Keratinocyte (primary cell): ENCODE measurements around the gene SAMD4A. TPM values are rescaled to one million over a fixed set of nuclear protein-coding genes. Genes with fewer than 3 reads are reported as not detected.

ENCODE experiments used
- DNase-seq: peaks from one replicate; pipeline ENCODE4 v3.0.0-alpha.2; 2011; ENCODE audit warnings: low read depth, missing footprints, low spot score
- FAIRE-seq: peaks from 2 replicates; lab custom pipeline; 2011; peaks lifted over from hg19 to GRCh38; lab: Jason Lieb, UNC
- H2AFZ ChIP-seq: 2 replicates; pipeline ENCODE4 v1.6.0; 2012; ENCODE audit warnings: low read length, control low read depth, inconsistent platforms; ENCODE audit not compliant: control insufficient read depth
- H3K27ac ChIP-seq: 2 replicates; pipeline ENCODE4 v1.5.1; 2011; ENCODE audit warnings: low read length; ENCODE audit not compliant: control insufficient read depth, insufficient read depth
- H3K27me3 ChIP-seq: 3 replicates; pipeline ENCODE4 v1.6.0; 2011; ENCODE audit warnings: low read length; ENCODE audit not compliant: control insufficient read depth, insufficient read depth; ENCODE audit errors: extremely low read depth
- H3K36me3 ChIP-seq, 2 experiments: 2 replicates in 1 of 2; 3 replicates in 1 of 2; pipeline ENCODE4 v1.5.1; 2011; ENCODE audit warnings: low read length in 2 of 2, mild to moderate bottlenecking in 1 of 2; ENCODE audit not compliant: control insufficient read depth in 2 of 2, insufficient read depth in 2 of 2; ENCODE audit errors: extremely low read depth in 1 of 2
- H3K4me1 ChIP-seq: 3 replicates; pipeline ENCODE4 v1.5.1; 2011; ENCODE audit warnings: low read length; ENCODE audit not compliant: control insufficient read depth, insufficient read depth; ENCODE audit errors: extremely low read depth
- H3K4me2 ChIP-seq: 3 replicates; pipeline ENCODE4 v1.6.0; 2011; ENCODE audit warnings: low read depth, low read length; ENCODE audit not compliant: control insufficient read depth, insufficient read depth; ENCODE audit errors: extremely low read depth
- H3K4me3 ChIP-seq, 3 experiments: fragments of 200-600 bp in 1 of 3; sonication (generic) in 1 of 3; 2 replicates in 2 of 3; 3 replicates in 1 of 3; pipeline ENCODE4 v1.5.1; 2011 to 2016; ENCODE audit warnings: low read length in 3 of 3, mild to moderate bottlenecking in 3 of 3, control low read depth in 2 of 3, inconsistent platforms in 1 of 3, low read depth in 1 of 3, mixed read lengths in 1 of 3, mixed run types in 1 of 3, moderate library complexity in 1 of 3; ENCODE audit not compliant: control insufficient read depth in 2 of 3, insufficient read depth in 2 of 3; ENCODE audit errors: extremely low read depth in 1 of 3
- H3K79me2 ChIP-seq: 2 replicates; pipeline ENCODE4 v1.6.0; 2012; ENCODE audit warnings: low read length; ENCODE audit not compliant: control insufficient read depth, insufficient read depth
- H3K9ac ChIP-seq: 3 replicates; pipeline ENCODE4 v1.6.0; 2011; ENCODE audit warnings: low read length; ENCODE audit not compliant: control insufficient read depth, insufficient read depth; ENCODE audit errors: extremely low read depth
- H3K9me1 ChIP-seq: 3 replicates; pipeline ENCODE4 v1.6.0; 2011; ENCODE audit warnings: low read length; ENCODE audit not compliant: control insufficient read depth, insufficient read depth; ENCODE audit errors: extremely low read depth
- H3K9me3 ChIP-seq: 2 replicates; pipeline ENCODE4 v1.5.1; 2012; ENCODE audit warnings: low read depth, low read length; ENCODE audit not compliant: control insufficient read depth
- H4K20me1 ChIP-seq: 3 replicates; pipeline ENCODE4 v1.6.0; 2011; ENCODE audit warnings: low read length; ENCODE audit not compliant: control insufficient read depth, insufficient read depth; ENCODE audit errors: extremely low read depth
- CTCF ChIP-seq, 3 experiments: IDR thresholded peaks in 1 of 3; conservative IDR thresholded peaks in 1 of 3; optimal IDR thresholded peaks in 1 of 3; 2 replicates in 2 of 3; 3 replicates in 1 of 3; pipeline versions ENCODE3 to v1.5.1; 2011; ENCODE audit warnings: low read length in 3 of 3, mild to moderate bottlenecking in 3 of 3, moderate library complexity in 2 of 3, control low read depth in 1 of 3, inconsistent platforms in 1 of 3; ENCODE audit not compliant: insufficient read depth in 2 of 3; ENCODE audit errors: extremely low read depth in 1 of 3
- EZH2 ChIP-seq: IDR thresholded peaks from one replicate; pipeline ENCODE4 v1.6.1; 2012; ENCODE audit warnings: inconsistent platforms, mild to moderate bottlenecking, low read length, moderate library complexity
- dilution Hi-C: fragments of 300-500 bp; cut with MboI; formaldehyde crosslinking; loops from one replicate; pipeline ENCODE4 v1.7.0; 2020; ENCODE audit warnings: low sequenced_read_pairs; ENCODE audit not compliant: extremely low pct_ligation_motif_present
- polyA plus RNA-seq, 5 experiments: library from polyadenylated mRNA; depleted of rRNA in 3 of 5; stranded (reverse) in 3 of 5; stranded (forward) in 1 of 5; unstranded in 1 of 5; fragments of >200 nt; gene quantifications; 1 replicate in 1 of 5; 2 replicates in 3 of 5; 3 replicates in 1 of 5; pipeline versions ENCODE4 v1.2.1 to v1.2.3, GENCODE V29; 2011 to 2012; ENCODE audit warnings: missing spikeins in 2 of 5, low read depth in 1 of 5, low replicate concordance in 1 of 5

SAMD4A gene
- polyA plus RNA-seq, 1 donor (not counting 4 experiments of a cell fraction or from before 2014, with no cell fraction given): 16.2 TPM

DNA sequence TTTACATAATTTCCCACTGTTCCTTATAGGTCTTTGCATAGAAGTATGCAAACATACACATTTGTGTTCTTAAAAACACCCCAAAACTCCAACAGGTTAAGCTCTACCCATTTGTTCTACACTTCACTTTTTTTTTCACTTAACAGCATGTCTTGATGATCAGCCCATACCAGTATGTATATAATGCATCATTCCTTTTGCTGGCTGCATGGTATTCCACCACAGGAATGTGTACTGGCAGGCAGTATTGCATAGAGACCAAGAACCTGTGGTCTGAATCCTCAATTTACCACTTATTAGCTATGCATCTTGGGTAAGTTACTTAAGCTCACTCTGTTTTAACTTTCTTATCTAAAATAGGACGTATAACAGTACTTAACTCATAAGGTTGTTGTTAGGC is 65.5 kb downstream of the SAMD4A start:
- no peaks in the 10 kb centered on the region for H3K27me3 ChIP-seq
- peaks cover 57% of the 10 kb centered on the region for H3K79me2 ChIP-seq
- H4K20me1 ChIP-seq: peaks cover 3% of the 10 kb centered on the region
- H3K4me2 ChIP-seq: no peak overlapping the region
- H3K9me1 ChIP-seq: no peaks in the 10 kb centered on the region
- H3K4me1 ChIP-seq: peaks cover 13% of the 10 kb centered on the region
- dilution Hi-C loops: no loop called here
- DNase-seq: no peak
- H3K9ac ChIP-seq: no peak overlapping the region
- H2AFZ ChIP-seq: no peak overlapping the region
- H3K4me3 ChIP-seq: no peak overlapping the region
- H3K36me3 ChIP-seq: peaks cover under 1 to 7% of the 10 kb centered on the region in 2 experiments
- no peaks in the 10 kb centered on the region for H3K9me3 ChIP-seq
- TF ChIP-seq CTCF (optimal IDR thresholded peaks at IDR 0.05 in 1 of 3, IDR thresholded peaks at IDR 0.05 in 1 of 3, conservative IDR thresholded peaks at IDR 0.05 in 1 of 3; ENCODE audit: extremely low read depth in 1 of 3, insufficient read depth in 2 of 3, low read length in 3 of 3) (no peak), EZH2 (no peak)
- no peak for FAIRE-seq
- no peak overlapping the region for H3K27ac ChIP-seq

- TF ChIP-seq EZH2: no peak
- no peak for TF ChIP-seq CTCF (optimal IDR thresholded peaks at IDR 0.05 in 1 of 3, IDR thresholded peaks at IDR 0.05 in 1 of 3, conservative IDR thresholded peaks at IDR 0.05 in 1 of 3; ENCODE audit: extremely low read depth in 1 of 3, insufficient read depth in 2 of 3, low read length in 3 of 3)
- Histone ChIP-seq H4K20me1 (peaks cover 3% of the 10 kb centered on the region), H3K9ac (no peak overlapping the region), H3K27me3 (no peaks in the 10 kb centered on the region), H3K79me2 (peaks cover 55% of the 10 kb centered on the region), H3K4me2 (no peak overlapping the region), H3K4me1 (peaks cover 19% of the 10 kb centered on the region), H3K36me3 (peaks cover 0 to 7% of the 10 kb centered on the region in 2 experiments), H3K27ac (no peak overlapping the region), H2AFZ (no peak overlapping the region), H3K9me1 (no peaks in the 10 kb centered on the region), H3K4me3 (no peak overlapping the region), H3K9me3 (no peaks in the 10 kb centered on the region)
- dilution Hi-C loops: no loop called here
- DNase-seq (no peak), FAIRE-seq (no peak)
Measured at GRCh38 chr14:54633076-54633475, 66.1 kb downstream of the SAMD4A start.
